ENCODE results near the gene PCNT. TPM values are rescaled to one million over a fixed set of nuclear protein-coding genes. Genes with fewer than 3 reads are reported as not detected.
A peak's percentile ranks its signal among the peaks of the same experiment; 100 is the strongest.

Gene PCNT
- total RNA-seq, 3 donors from 2014 or later = 29.4 to 33.1 (median 31.0) TPM

DNA sequence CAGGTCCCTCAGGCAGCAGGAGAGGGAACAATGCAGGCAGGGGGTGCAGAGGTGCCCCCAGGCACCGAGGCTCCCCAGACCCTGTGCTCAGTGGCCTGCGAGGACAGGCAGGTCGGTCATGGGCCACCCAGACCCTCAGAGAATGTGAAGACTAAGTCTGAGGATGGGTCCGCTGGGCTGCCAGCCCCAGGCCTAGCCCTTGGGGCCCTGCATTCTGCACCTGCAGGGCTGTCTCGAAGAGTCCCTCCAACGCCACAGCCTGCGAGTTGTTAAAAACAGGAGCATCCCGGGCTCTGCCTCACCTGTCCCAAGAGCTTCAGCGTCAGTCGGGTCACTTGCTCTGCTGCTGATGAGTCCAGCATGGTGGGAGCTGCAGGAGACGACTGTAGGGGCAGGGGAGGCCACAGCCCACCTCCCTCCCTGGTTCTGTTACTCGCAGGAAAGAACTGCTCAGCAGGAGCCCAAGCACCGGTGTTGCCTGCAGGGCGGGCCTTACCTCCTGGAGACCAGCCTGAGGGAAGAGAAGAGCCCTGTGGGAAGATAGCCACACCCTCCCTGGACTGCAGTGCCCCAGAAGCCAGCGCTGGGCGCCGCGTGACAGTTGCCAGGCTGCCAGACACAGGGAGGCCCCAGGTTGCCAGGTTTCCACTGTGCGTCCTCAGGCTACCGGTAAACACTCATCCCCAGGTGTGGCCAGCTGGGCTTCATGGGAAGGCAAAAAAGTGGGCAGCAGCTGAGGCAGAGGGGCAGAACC lies 6.1 kb upstream of the PCNT start:
- ATAC-seq = no peak
- no peaks in the 10 kb centered on the region for H3K36me3 Mint-ChIP-seq (ENCODE audit: insufficient read depth)
- H3K4me3 Mint-ChIP-seq = no peak overlapping the region
- H3K27me3 Mint-ChIP-seq (ENCODE audit: low read depth) = no peaks in the 10 kb centered on the region
- no peak for DNase-seq
- H3K9me3 Mint-ChIP-seq = no peaks in the 10 kb centered on the region
- H3K4me1 Mint-ChIP-seq (ENCODE audit: low read depth) = peaks cover 20% of the 10 kb centered on the region

DNA sequence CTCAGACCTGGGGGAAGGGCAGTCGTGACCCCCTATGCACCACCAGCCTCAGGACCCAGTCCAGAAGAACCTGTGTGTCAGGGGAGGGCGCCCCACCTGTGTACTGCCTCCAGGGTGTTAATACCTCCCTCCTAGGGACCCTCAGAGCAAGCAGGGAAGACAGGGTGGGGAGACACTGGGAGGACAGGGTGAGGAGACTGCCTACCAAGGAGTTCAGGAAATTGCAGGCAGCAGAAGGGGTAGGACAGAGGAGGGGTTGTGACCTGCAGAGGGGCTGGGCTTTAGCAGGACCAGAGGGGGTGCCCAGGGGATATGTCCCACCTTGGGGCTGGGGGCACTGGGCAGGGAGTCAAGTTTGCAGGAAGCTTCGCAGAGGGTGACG lies 5.5 kb upstream of the PCNT start:
- Mint-ChIP-seq H3K36me3 (ENCODE audit: insufficient read depth) (no peaks in the 10 kb centered on the region), H3K4me1 (ENCODE audit: low read depth) (peaks cover 24% of the 10 kb centered on the region), H3K4me3 (no peak overlapping the region), H3K27me3 (ENCODE audit: low read depth) (no peaks in the 10 kb centered on the region), H3K9me3 (no peaks in the 10 kb centered on the region)
- ATAC-seq (no peak), DNase-seq (no peak)

DNA sequence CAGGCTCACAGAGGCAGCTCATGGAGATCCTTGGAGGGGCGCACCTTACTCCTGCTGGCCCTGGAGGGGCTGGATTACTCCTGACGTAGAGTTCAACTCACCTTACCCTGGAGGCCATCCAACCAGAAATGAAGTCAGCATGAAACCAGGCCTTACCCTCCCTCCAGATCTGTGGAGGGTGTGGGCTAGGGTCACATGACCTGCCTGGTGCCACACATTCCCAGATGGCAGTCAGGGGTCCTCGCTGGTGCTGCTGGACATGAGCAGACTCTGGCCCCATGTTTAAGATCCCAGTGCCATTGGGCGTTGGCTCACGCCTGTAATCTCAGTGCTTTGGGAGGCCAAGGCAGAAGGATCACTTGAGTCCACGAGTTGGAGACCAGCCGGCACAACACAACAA lies 4.8 kb upstream of the PCNT start:
- H3K36me3 Mint-ChIP-seq (ENCODE audit: insufficient read depth) = no peaks in the 10 kb centered on the region
- H3K4me3 Mint-ChIP-seq = no peak overlapping the region
- peaks cover 24% of the 10 kb centered on the region for H3K4me1 Mint-ChIP-seq (ENCODE audit: low read depth)
- no peaks in the 10 kb centered on the region for H3K9me3 Mint-ChIP-seq
- DNase-seq (no peak), ATAC-seq (no peak)
- no peaks in the 10 kb centered on the region for H3K27me3 Mint-ChIP-seq (ENCODE audit: low read depth)

DNA sequence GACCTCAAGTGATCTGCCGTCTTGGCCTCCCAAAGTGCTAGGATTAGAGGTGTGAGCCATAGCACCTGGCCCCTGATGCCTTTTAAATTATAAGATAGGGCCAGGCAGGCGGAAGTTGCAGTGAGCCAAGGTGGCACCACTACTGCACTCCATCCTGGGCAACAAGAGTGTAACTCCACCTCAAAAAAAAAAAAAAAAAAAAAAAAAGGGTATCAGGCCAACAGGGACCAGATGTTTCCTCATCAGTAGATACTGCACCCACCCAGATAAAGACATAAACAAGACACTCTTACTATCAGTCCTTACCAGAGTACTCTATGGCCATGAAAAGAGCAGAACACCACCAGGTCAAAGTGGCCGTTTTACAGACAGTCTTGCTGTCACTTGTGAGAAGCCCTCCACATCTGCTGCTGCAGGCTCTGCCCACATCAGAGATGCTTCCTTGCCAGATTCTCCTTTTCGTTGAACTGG lies 3.6 kb upstream of the PCNT start:
- no peak for DNase-seq
- H3K4me3 Mint-ChIP-seq = no peak overlapping the region
- H3K4me1 Mint-ChIP-seq (ENCODE audit: low read depth) = peaks cover 25% of the 10 kb centered on the region
- no peaks in the 10 kb centered on the region for H3K36me3 Mint-ChIP-seq (ENCODE audit: insufficient read depth)
- no peak for ATAC-seq
- H3K27me3 Mint-ChIP-seq (ENCODE audit: low read depth) = no peaks in the 10 kb centered on the region
- no peaks in the 10 kb centered on the region for H3K9me3 Mint-ChIP-seq

DNA sequence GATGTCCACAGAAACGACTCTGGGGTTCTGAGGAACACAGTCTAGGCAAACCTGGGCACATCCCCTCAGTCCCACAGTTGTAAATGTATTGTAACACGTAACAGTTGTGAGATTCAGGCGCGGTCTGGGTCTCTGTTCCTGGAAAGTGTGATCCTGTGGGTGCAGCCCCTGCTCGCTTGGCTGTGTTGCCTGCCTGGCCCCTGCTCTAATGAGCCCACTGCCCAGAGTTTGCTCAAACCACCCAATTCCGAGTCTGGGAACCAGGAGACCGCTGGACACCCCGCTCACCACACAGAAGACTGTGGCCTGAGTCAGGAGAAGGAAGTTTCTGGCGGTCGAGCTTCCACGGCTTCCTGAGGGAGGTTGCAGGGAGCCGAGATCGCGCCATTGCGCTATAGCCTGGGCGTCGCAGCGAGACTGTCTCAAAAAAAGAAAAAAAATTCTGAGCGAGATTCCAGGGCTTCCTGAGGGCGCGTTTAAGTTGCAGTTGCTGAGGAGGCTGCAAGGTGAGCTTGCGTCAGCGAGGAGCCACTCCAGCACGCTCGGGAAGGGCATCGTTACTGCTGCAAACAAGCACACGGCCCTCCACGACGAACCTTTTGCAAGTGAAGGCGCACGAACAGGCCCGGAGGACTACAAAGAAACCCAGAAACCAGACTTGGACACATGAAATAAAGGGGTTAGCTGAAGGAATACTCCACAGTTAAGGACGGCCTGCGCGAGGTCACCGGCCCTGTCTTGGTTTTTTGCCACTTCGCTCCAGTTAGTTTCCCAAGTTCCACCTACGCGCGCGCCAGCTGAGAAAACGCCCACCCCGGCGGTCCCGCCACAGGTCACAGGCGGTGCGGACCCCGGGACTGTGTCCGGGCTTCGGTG lies 1.4 kb upstream of the PCNT start:
- Mint-ChIP-seq H3K27me3 (ENCODE audit: low read depth) (no peaks in the 10 kb centered on the region), H3K9me3 (no peaks in the 10 kb centered on the region), H3K36me3 (ENCODE audit: insufficient read depth) (peaks cover 2% of the 10 kb centered on the region), H3K4me1 (ENCODE audit: low read depth) (peaks cover 35% of the 10 kb centered on the region), H3K4me3 (peak overlapping the region; percentile 92)
- no peak for DNase-seq
- no peak for ATAC-seq

DNA sequence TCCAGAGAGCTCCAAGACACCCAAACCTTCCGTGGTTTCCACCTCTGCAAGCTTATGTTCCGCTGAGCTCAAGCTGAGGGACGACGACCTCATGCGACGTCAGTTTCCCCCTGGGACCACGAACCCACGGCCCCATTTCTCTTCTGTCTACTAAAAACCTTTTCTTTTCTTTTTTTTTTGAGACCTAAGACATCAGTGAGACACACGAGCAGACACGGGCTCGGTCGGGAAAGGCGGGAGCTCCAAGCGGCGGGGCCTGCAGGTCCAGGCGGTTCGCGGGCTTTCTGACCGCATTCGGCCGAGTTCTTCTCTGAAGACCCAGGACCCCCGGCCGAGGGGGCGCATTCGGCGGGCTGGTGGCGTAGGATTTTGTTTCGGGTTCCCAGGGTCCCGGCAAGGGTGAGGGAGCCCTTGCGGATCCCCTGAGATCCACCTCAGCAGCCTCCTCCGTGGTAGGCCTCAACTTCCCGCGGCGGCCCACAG lies 688 bp upstream of the PCNT start:
- peak overlapping the region; percentile 92 for H3K4me3 Mint-ChIP-seq

DNA sequence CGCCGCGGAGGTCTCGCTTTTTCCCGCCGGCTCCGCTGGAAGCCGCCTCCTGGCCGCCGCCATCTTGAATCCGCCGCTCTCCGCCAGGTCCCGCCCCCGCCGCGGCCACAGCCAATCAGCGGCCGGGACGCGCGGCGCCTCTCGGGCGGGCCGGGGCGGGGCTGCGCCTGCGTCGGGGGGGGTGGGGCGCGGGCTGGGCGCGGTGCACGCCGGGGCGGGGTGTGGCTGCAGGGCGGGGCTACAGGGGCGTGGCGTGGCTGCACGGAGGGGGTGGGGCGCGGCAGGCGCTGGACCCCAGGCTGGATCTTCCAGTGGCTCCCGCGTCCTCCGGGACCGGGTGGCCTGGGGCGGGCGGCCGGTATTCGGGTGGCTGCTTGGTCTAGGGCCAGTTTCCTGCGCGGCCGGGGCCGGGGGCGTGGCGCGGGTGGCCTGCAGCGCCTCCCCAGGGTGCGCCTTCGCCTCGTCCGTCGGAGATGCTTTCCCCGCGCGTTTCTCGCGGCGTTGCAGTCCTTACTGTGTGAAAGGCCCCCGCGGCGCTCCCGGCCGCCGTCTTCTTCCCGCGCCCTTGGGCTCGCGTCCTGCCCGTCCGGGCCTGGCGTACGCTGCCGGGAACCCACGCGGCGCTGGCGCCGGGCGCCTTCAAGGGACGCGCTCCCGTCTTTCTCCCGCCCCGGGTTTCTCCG lies 575 bp downstream of the PCNT start:
- H3K36me3 Mint-ChIP-seq (ENCODE audit: insufficient read depth) = peaks cover 9% of the 10 kb centered on the region
- H3K4me1 Mint-ChIP-seq (ENCODE audit: low read depth) = peaks cover 35% of the 10 kb centered on the region
- ATAC-seq (peak; percentile 81 to 82), DNase-seq (peak; percentile 87)
- peak overlapping the region; percentile 92 for H3K4me3 Mint-ChIP-seq
- H3K27me3 Mint-ChIP-seq (ENCODE audit: low read depth) = no peaks in the 10 kb centered on the region
- H3K9me3 Mint-ChIP-seq = no peaks in the 10 kb centered on the region

More for the DNA sequence above, 688 bp upstream of the PCNT start:
- H3K4me1 Mint-ChIP-seq (ENCODE audit: low read depth) = peaks cover 35% of the 10 kb centered on the region
- ATAC-seq = peak; percentile 2 to 3
- H3K27me3 Mint-ChIP-seq (ENCODE audit: low read depth) = no peaks in the 10 kb centered on the region
- H3K9me3 Mint-ChIP-seq = no peaks in the 10 kb centered on the region
- no peak for DNase-seq
- H3K36me3 Mint-ChIP-seq (ENCODE audit: insufficient read depth) = peaks cover 3% of the 10 kb centered on the region

DNA sequence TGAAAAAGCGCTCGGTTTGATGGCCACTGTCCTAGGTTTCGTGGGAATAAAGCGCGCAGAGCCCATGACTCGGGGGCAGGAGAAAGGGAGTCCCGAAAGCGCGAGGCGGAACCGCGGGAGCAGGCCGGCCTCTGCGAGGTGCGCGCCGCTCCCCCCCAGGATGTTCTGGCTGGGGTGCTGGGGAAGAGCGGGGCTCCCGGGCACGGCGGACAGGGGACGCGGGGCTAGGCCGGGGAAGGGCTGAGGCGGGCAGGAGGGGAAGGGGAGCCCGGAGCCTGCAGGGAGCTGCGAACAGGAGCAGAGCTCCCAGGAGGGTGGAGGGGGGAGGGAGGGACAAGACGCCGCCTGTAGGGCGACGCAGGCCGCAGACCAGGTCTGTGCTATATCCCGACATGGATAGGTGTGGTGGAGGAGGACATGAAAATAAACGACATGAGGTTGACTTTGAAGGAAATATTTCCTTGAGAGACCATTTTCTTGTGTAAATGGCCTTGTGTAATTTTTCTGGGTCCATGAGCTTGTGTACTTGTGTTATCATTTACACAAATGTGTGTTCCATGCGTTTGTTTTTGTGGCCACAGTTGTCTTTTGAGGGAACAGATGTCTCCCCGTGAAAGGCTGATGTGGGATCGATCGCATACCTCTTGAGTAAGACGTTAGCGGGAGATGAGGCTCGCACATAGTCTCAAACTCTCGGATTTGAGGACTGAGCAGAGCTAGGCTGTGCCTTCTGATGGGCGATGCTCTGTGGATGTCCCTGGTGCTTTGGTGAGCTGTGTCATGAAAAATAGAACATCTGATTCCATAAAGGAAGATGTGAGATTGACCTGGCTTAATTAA lies 1.3 kb downstream of the PCNT start:
- Mint-ChIP-seq H3K9me3 (no peaks in the 10 kb centered on the region), H3K27me3 (ENCODE audit: low read depth) (no peaks in the 10 kb centered on the region), H3K4me1 (ENCODE audit: low read depth) (peaks cover 35% of the 10 kb centered on the region), H3K4me3 (peak overlapping the region; percentile 84), H3K36me3 (ENCODE audit: insufficient read depth) (peaks cover 9% of the 10 kb centered on the region)
- peak; percentile 12 for DNase-seq
- ATAC-seq = peak; percentile 8 to 12

DNA sequence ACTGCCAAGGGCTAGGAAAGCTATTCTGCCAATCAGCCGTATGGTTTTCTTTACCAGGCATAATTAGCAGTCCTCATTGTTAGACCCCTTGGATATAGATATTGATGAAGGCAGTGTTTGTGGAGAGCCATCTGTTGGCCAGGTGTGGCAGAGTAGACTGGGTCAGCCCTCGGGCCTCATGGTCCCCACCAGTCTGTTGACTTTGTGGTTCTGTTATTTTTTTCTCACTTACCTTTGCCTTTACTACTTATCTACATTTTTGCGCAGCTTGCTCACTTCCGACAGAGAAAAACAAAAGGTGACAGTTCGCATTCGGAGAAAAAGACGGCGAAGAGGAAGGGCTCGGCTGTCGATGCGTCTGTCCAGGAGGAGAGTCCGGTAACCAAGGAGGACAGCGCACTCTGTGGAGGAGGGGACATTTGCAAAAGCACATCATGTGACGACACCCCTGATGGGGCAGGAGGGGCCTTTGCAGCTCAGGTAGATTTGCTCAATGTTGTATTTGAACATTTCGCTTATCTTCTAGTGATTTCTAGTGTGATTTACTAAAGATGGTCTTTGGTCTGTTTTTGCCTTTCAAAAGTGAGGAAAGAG lies 2.3 kb downstream of the PCNT start:
- Mint-ChIP-seq H3K9me3 (no peaks in the 10 kb centered on the region), H3K27me3 (ENCODE audit: low read depth) (no peaks in the 10 kb centered on the region), H3K4me3 (no peak overlapping the region), H3K36me3 (ENCODE audit: insufficient read depth) (peaks cover 13% of the 10 kb centered on the region), H3K4me1 (ENCODE audit: low read depth) (peaks cover 31% of the 10 kb centered on the region)
- no peak for DNase-seq
- ATAC-seq = no peak

DNA sequence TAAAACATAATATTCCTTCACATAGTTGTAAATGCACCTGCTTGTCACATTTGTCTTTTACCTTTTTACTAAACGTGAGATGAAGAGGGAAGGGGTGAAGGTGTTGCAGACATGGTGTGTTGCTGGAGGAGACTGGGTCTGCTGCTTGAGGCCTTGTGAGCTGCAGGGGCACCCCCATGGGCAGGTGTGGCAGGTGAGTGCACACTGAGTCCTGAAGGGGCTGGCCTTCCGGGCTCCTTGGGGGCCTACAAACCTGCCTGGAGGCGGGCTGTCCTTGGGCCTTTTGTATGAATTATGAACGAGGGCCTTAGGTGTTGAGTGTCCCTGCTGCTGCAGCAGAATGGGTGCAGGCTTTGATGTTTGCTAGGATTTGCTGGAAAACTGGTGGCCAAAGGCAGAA lies 3.8 kb downstream of the PCNT start:
- DNase-seq = no peak
- no peak overlapping the region for H3K4me3 Mint-ChIP-seq
- H3K27me3 Mint-ChIP-seq (ENCODE audit: low read depth) = no peaks in the 10 kb centered on the region
- no peak for ATAC-seq
- H3K4me1 Mint-ChIP-seq (ENCODE audit: low read depth) = peaks cover 17% of the 10 kb centered on the region
- peaks cover 18% of the 10 kb centered on the region for H3K36me3 Mint-ChIP-seq (ENCODE audit: insufficient read depth)
- H3K9me3 Mint-ChIP-seq = no peaks in the 10 kb centered on the region

DNA sequence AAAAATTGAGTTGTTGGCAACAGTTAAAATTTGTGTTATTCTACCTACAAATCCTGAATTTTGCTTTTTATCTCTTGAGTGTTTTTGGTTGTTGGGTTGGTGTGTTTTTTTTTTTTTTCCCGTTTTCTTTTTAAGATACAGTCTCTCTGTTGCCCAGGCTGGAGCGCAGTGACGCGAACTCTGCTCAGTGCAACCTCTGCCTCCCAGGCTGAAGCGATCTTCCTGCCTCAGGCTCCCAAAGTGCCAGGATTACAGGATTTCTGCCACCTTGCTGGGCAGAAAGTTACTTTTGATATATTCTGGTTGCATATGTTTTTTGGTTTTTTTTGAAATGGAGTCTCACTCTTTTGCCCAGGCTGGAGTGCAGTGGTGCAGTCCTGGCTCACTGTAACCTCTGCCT lies 4.2 kb downstream of the PCNT start:
- Mint-ChIP-seq H3K4me1 (ENCODE audit: low read depth) (peaks cover 12% of the 10 kb centered on the region), H3K27me3 (ENCODE audit: low read depth) (no peaks in the 10 kb centered on the region), H3K9me3 (no peaks in the 10 kb centered on the region), H3K4me3 (no peak overlapping the region), H3K36me3 (ENCODE audit: insufficient read depth) (peaks cover 19% of the 10 kb centered on the region)
- ATAC-seq (no peak), DNase-seq (no peak)

DNA sequence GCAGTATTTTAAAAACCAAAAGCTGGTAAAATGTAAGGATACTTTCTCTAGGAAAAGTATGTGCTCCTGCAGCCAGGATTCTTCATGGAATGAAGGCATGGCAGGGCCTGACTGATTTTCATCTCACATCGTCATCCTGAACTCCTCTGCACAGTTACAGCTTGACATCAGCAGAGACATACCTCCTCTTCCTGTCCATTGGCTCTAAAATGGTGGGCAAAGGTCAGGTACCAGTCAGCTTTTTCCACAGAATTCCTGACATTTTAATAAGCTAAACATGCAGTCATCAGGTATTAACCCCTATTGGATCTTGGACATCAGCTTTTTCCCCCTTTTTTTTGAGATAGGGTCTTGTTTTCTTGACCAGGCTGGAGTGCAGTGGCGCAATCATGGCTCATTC lies 5.8 kb downstream of the PCNT start:
- no peak for DNase-seq
- H3K9me3 Mint-ChIP-seq = no peaks in the 10 kb centered on the region
- no peaks in the 10 kb centered on the region for H3K27me3 Mint-ChIP-seq (ENCODE audit: low read depth)
- H3K36me3 Mint-ChIP-seq (ENCODE audit: insufficient read depth) = peaks cover 19% of the 10 kb centered on the region
- peaks cover 11% of the 10 kb centered on the region for H3K4me1 Mint-ChIP-seq (ENCODE audit: low read depth)
- H3K4me3 Mint-ChIP-seq = no peak overlapping the region
- ATAC-seq = no peak

DNA sequence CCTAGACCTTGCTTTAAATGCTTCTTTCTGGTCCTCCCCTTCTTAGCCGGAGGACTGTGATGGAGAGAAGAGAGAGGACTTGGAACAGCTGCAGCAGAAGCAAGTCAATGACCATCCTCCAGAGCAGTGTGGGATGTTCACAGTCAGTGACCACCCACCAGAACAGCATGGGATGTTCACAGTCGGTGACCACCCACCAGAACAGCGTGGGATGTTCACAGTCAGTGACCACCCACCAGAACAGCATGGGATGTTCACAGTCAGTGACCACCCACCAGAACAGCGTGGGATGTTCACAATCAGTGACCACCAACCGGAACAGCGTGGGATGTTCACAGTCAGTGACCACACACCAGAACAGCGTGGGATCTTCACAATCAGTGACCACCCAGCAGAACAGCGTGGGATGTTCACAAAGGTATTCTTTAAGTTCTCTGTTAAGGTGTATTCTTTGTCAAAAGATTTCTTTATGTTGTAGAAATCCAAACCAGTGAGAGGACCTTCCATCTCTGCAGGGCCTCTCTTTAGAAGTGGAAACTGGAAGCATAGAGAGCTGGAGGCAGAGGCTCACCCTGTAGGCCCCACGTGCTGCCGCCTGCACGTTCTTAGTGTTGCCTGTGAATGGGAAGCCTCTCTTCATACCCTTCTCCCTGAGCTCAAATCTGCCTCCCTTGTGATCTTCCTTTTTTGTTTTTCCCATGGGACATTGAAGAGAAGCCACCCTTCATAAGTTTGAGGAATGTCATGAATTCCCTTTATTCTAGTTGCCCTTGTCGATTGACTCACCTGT lies 10.6 kb downstream of the PCNT start:
- no peaks in the 10 kb centered on the region for H3K27me3 Mint-ChIP-seq (ENCODE audit: low read depth)
- ATAC-seq (no peak), DNase-seq (no peak)
- H3K4me1 Mint-ChIP-seq (ENCODE audit: low read depth) = no peaks in the 10 kb centered on the region
- H3K9me3 Mint-ChIP-seq = no peaks in the 10 kb centered on the region
- H3K36me3 Mint-ChIP-seq (ENCODE audit: insufficient read depth) = peaks cover 26% of the 10 kb centered on the region
- H3K4me3 Mint-ChIP-seq = no peak overlapping the region

Data from activated T-cell treated with anti-CD3 and anti-CD28 coated beads, Interleukin-2, amount 50 U/mL, for 4 hours (primary cell).